HuH-7.5 (cell line): ENCODE measurements around the gene LYPD3.

Experiments used
- DNase-seq: peaks from one replicate; pipeline ENCODE4 v3.0.0; 2011; ENCODE audit warnings: low spot score

The LYPD3 gene

GRCh38 chr19:43430976-43431375 lies 34.4 kb downstream of the LYPD3 start:
- no peak for DNase-seq

- no peak for DNase-seq
Measured at GRCh38 chr19:43430142-43430710, 35.2 kb downstream of the LYPD3 start.

- DNase-seq: no peak
Measured at GRCh38 chr19:43429395-43429794, 36.0 kb downstream of the LYPD3 start.

- DNase-seq: no peak
Measured at GRCh38 chr19:43425567-43426392, 39.6 kb downstream of the LYPD3 start.

DNA sequence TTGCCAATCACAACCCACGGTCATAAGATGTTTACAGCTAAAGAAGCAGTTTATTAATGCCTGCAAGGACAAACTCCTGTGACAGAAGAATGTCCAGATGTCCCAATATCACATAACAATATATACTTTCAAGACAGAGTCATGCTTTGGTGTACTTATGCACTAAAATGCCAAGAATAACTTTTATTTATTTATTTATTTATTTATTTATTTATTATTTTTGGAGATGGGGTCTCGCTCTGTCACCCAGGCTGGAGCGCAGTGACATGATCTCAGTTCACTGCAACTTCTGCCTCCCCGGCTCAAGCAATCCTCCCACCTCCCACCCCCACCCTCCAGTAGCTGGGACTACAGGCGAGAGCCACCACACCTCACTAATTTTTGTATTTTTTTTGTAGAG lies 41.6 kb downstream of the LYPD3 start:
- no peak for DNase-seq

DNA sequence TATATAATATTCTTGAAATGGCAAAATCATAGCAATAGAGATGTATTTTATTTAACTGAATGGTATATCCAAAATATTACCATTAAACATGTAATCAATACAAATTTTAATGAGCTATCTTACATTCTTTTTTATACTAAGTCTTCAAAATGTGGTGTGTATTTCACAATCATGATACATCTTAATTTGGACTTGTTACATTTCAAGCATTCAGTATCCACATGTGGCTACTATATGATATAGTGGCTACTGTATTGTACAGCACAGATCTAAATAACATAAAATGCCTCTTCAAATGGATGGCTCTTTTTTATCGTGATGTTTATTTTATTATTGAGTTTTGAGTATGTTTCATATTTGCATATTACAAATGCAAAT lies 42.7 kb downstream of the LYPD3 start:
- no peak for DNase-seq

GRCh38 chr19:43422000-43422688 lies 43.3 kb downstream of the LYPD3 start:
- DNase-seq: no peak

DNA sequence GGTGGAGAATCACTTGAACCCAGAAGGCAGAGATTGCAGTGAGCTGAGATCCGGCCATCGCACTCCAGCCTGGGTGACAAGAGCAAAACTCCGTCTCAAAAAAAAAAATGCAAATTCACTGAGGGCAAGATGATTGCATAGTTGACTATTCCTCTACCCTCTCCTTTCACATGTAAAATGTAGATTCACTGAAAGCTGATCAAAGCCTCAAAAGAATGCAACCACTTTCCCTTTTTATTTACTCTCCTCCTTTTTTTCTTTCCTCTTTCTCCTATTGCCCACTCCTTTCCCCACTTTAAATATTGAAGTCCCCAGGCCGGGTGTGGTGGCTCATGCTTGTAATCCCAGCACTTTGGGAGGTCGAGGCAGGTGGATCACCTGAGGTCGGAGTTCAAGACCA lies 44.5 kb downstream of the LYPD3 start:
- no peak for DNase-seq

GRCh38 chr19:43416951-43417623 lies 48.3 kb downstream of the LYPD3 start:
- no peak for DNase-seq

- DNase-seq: no peak
Measured at GRCh38 chr19:43414554-43414953, 50.9 kb downstream of the LYPD3 start, which contains the start of gene TEX101. Gene TEX101, plus strand, starts transcription at chr19:43414890. Its CDS starts 1,030 bp downstream, at chr19:43415920.

DNA sequence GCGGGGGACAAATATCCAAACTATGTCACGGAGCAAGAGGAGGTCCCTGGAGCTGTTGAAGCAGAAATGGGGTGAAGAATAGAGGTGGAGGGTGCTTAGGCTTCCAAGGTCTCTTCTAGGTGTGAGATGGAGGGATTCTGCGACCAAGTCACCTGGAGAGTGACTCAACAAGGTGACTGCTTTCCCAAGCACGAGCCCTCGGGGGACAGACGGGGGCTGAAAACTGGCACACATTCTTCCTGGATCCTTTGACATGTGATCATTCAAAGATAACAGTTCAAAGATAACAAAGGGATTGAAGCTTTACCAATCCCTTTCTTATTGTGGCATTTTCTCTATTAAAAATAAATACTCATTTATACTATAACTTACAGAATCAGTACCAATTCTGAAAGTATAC lies 53.0 kb downstream of the LYPD3 start:
- no peak for DNase-seq
